ENCODE measurements around the gene BBS9. TPM values are rescaled to one million over a fixed set of nuclear protein-coding genes. Genes with fewer than 3 reads are reported as not detected.

The BBS9 gene
- total and polyA plus RNA-seq, 2 experiments from 2014 or later, result 27.2 to 66.1 TPM

DNA sequence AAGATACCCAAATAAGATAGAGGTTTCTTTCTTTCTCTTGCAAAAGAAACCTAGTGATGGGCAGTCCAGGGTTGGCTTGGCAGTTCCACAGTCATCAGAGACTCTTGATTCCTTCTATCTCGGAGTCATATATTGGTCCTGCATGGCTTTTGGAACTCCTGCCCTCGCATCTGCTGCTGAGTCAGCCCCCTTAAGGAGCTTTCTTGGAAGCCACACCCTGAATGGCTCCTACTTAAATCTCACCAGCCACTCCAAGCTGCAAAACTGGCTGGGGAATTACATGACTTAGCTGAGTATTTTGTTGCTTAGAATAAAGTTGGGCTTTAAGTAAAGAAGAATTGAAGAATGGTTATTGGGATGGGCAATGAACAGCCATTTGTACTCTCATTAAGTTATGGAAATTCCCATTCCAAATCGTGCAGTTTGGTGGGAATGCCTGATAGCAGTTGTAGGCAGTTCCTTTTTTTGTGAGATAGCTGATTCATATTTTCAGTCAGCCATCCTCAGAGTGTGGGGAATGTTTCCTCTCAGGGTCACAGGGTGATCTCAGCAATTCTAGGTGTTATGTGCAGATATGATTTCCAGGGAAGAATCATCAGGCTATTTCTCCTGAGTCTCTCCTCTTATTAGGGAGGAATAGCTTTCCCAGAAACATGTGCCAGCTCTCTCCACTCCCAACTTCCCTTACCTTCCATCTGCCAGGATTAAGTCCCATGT, 209.9 kb downstream of the BBS9 start:
- DNase-seq (ENCODE audit: low spot score) (no peak), ATAC-seq (no peak)
- TF ChIP-seq, protein P1, sequence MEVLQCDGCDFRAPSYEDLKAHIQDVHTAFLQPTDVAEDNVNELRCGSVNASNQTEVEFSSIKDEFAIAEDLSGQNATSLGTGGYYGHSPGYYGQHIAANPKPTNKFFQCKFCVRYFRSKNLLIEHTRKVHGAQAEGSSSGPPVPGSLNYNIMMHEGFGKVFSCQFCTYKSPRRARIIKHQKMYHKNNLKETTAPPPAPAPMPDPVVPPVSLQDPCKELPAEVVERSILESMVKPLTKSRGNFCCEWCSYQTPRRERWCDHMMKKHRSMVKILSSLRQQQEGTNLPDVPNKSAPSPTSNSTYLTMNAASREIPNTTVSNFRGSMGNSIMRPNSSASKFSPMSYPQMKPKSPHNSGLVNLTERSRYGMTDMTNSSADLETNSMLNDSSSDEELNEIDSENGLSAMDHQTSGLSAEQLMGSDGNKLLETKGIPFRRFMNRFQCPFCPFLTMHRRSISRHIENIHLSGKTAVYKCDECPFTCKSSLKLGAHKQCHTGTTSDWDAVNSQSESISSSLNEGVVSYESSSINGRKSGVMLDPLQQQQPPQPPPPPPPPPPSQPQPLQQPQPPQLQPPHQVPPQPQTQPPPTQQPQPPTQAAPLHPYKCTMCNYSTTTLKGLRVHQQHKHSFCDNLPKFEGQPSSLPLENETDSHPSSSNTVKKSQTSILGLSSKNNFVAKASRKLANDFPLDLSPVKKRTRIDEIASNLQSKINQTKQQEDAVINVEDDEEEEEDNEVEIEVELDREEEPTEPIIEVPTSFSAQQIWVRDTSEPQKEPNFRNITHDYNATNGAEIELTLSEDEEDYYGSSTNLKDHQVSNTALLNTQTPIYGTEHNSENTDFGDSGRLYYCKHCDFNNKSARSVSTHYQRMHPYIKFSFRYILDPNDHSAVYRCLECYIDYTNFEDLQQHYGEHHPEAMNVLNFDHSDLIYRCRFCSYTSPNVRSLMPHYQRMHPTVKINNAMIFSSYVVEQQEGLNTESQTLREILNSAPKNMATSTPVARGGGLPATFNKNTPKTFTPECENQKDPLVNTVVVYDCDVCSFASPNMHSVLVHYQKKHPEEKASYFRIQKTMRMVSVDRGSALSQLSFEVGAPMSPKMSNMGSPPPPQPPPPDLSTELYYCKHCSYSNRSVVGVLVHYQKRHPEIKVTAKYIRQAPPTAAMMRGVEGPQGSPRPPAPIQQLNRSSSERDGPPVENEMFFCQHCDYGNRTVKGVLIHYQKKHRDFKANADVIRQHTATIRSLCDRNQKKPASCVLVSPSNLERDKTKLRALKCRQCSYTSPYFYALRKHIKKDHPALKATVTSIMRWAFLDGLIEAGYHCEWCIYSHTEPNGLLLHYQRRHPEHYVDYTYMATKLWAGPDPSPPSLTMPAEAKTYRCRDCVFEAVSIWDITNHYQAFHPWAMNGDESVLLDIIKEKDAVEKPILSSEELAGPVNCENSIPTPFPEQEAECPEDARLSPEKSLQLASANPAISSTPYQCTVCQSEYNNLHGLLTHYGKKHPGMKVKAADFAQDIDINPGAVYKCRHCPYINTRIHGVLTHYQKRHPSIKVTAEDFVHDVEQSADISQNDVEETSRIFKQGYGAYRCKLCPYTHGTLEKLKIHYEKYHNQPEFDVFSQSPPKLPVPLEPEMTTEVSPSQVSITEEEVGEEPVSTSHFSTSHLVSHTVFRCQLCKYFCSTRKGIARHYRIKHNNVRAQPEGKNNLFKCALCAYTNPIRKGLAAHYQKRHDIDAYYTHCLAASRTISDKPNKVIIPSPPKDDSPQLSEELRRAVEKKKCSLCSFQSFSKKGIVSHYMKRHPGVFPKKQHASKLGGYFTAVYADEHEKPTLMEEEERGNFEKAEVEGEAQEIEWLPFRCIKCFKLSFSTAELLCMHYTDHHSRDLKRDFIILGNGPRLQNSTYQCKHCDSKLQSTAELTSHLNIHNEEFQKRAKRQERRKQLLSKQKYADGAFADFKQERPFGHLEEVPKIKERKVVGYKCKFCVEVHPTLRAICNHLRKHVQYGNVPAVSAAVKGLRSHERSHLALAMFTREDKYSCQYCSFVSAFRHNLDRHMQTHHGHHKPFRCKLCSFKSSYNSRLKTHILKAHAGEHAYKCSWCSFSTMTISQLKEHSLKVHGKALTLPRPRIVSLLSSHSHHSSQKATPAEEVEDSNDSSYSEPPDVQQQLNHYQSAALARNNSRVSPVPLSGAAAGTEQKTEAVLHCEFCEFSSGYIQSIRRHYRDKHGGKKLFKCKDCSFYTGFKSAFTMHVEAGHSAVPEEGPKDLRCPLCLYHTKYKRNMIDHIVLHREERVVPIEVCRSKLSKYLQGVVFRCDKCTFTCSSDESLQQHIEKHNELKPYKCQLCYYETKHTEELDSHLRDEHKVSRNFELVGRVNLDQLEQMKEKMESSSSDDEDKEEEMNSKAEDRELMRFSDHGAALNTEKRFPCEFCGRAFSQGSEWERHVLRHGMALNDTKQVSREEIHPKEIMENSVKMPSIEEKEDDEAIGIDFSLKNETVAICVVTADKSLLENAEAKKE (CRISPR knock-in tag; IDR thresholded peaks at IDR 0.05), result no peak
- TF ChIP-seq CREB1 (CRISPR knock-in tag; IDR thresholded peaks at IDR 0.05; ENCODE audit: low read depth) (no peak), EZH2phosphoT487 (IDR thresholded peaks at IDR 0.05; ENCODE audit: unreplicated experiment) (no peak), ZNF331 (CRISPR knock-in tag; IDR thresholded peaks at IDR 0.05; ENCODE audit: low read depth) (no peak), STAT1 (IDR thresholded peaks at IDR 0.05; ENCODE audit: unreplicated experiment) (no peak), POLR2AphosphoS5 (IDR thresholded peaks at IDR 0.05; ENCODE audit: low read depth) (no peak), EZH2 (IDR thresholded peaks at IDR 0.05; ENCODE audit: low read depth, unreplicated experiment) (no peak), NANOG (IDR thresholded peaks at IDR 0.05; ENCODE audit: borderline replicate concordance) (no peak), JUNB (IDR thresholded peaks at IDR 0.05; ENCODE audit: unreplicated experiment) (no peak), ZNF114 (CRISPR knock-in tag; IDR thresholded peaks at IDR 0.05) (no peak)
- TF ChIP-seq, protein P2, sequence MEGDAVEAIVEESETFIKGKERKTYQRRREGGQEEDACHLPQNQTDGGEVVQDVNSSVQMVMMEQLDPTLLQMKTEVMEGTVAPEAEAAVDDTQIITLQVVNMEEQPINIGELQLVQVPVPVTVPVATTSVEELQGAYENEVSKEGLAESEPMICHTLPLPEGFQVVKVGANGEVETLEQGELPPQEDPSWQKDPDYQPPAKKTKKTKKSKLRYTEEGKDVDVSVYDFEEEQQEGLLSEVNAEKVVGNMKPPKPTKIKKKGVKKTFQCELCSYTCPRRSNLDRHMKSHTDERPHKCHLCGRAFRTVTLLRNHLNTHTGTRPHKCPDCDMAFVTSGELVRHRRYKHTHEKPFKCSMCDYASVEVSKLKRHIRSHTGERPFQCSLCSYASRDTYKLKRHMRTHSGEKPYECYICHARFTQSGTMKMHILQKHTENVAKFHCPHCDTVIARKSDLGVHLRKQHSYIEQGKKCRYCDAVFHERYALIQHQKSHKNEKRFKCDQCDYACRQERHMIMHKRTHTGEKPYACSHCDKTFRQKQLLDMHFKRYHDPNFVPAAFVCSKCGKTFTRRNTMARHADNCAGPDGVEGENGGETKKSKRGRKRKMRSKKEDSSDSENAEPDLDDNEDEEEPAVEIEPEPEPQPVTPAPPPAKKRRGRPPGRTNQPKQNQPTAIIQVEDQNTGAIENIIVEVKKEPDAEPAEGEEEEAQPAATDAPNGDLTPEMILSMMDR (conservative IDR thresholded peaks at IDR 0.05; ENCODE audit: low read depth in 2 of 2), result no peak
- TF ChIP-seq, protein P3, sequence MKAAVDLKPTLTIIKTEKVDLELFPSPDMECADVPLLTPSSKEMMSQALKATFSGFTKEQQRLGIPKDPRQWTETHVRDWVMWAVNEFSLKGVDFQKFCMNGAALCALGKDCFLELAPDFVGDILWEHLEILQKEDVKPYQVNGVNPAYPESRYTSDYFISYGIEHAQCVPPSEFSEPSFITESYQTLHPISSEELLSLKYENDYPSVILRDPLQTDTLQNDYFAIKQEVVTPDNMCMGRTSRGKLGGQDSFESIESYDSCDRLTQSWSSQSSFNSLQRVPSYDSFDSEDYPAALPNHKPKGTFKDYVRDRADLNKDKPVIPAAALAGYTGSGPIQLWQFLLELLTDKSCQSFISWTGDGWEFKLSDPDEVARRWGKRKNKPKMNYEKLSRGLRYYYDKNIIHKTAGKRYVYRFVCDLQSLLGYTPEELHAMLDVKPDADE (IDR thresholded peaks at IDR 0.05), result no peak
- TF ChIP-seq, protein P4, sequence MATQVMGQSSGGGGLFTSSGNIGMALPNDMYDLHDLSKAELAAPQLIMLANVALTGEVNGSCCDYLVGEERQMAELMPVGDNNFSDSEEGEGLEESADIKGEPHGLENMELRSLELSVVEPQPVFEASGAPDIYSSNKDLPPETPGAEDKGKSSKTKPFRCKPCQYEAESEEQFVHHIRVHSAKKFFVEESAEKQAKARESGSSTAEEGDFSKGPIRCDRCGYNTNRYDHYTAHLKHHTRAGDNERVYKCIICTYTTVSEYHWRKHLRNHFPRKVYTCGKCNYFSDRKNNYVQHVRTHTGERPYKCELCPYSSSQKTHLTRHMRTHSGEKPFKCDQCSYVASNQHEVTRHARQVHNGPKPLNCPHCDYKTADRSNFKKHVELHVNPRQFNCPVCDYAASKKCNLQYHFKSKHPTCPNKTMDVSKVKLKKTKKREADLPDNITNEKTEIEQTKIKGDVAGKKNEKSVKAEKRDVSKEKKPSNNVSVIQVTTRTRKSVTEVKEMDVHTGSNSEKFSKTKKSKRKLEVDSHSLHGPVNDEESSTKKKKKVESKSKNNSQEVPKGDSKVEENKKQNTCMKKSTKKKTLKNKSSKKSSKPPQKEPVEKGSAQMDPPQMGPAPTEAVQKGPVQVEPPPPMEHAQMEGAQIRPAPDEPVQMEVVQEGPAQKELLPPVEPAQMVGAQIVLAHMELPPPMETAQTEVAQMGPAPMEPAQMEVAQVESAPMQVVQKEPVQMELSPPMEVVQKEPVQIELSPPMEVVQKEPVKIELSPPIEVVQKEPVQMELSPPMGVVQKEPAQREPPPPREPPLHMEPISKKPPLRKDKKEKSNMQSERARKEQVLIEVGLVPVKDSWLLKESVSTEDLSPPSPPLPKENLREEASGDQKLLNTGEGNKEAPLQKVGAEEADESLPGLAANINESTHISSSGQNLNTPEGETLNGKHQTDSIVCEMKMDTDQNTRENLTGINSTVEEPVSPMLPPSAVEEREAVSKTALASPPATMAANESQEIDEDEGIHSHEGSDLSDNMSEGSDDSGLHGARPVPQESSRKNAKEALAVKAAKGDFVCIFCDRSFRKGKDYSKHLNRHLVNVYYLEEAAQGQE (IDR thresholded peaks at IDR 0.05; ENCODE audit: unreplicated experiment), result no peak
- H3K27me3 Mint-ChIP-seq (ENCODE audit: insufficient read depth, low read depth, poor library complexity), result peaks cover 3% of the 10 kb centered on the region
- no peak overlapping the region for H3K4me3 Mint-ChIP-seq
- H3K9me3 Mint-ChIP-seq, result no peaks in the 10 kb centered on the region
- no peaks in the 10 kb centered on the region for H3K36me3 Mint-ChIP-seq (ENCODE audit: low read depth)
- H3K4me1 Mint-ChIP-seq, result no peaks in the 10 kb centered on the region
- no peak overlapping the region for H2AFZ ChIP-seq
- H4K20me1 ChIP-seq (replicated peaks; ENCODE audit: insufficient read depth), result no peaks in the 10 kb centered on the region
- no peaks in the 10 kb centered on the region for H3K79me2 ChIP-seq (replicated peaks; ENCODE audit: insufficient read depth)
- H3K27ac ChIP-seq (ENCODE audit: low read depth), result no peak overlapping the region
- no peak overlapping the region for H3K27ac Mint-ChIP-seq
- H3K4me1 ChIP-seq (ENCODE audit: insufficient read depth), result no peaks in the 10 kb centered on the region
- H3F3A ChIP-seq (replicated peaks; ENCODE audit: low read depth), result no peaks in the 10 kb centered on the region
- H3K9me2 ChIP-seq (ENCODE audit: insufficient read depth), result no peaks in the 10 kb centered on the region
- no peaks in the 10 kb centered on the region for H3K27me3 ChIP-seq (ENCODE audit: insufficient read depth)
- H3K36me3 ChIP-seq (ENCODE audit: insufficient read depth), result no peaks in the 10 kb centered on the region
- H3K4me3 ChIP-seq, result no peak overlapping the region
- H3K4me2 ChIP-seq, result no peak overlapping the region

All from GM23338 (cell line).